Stimulated activated naive B cell treated with anti-CD40 and anti-IgM and Interleukin-4, amounts not matched to agents 10 μg/mL and 1 μg/mL and 100 μg/mL, for 72 hours (primary cell): ENCODE data around the gene AMMECR1L.

Source experiments
- ATAC-seq, 2 donors: fragments of 150-1000 bp; cut with Tn5 transposase; replicated peaks; 2 replicates each; pipeline ENCODE4 v1.10.0; 2021; ENCODE audit warnings: moderate library complexity in 1 of 2
- DNase-seq: peaks from one replicate; pipeline ENCODE4 v3.0.0; 2021
- H3K27ac Mint-ChIP-seq: one replicate; pipeline ENCODE4 v1.8.0; 2022; ENCODE audit warnings: mild to moderate bottlenecking, mixed read lengths
- H3K27me3 Mint-ChIP-seq, 2 donors: one replicate each; pipeline ENCODE4 v1.8.0; 2022; ENCODE audit warnings: mixed read lengths in 2 of 2
- H3K36me3 Mint-ChIP-seq, 2 donors: one replicate each; pipeline ENCODE4 v1.8.0; 2022; ENCODE audit warnings: mixed read lengths in 2 of 2, mild to moderate bottlenecking in 1 of 2
- H3K4me1 Mint-ChIP-seq, 2 donors: one replicate each; pipeline ENCODE4 v1.8.0; 2022; ENCODE audit warnings: mixed read lengths in 2 of 2, mild to moderate bottlenecking in 1 of 2
- H3K4me3 Mint-ChIP-seq, 2 donors: one replicate each; pipeline ENCODE4 v1.8.0; 2022; ENCODE audit warnings: mild to moderate bottlenecking in 2 of 2, mixed read lengths in 2 of 2, moderate library complexity in 1 of 2
- H3K9me3 Mint-ChIP-seq, 2 donors: one replicate each; pipeline ENCODE4 v1.8.0; 2022; ENCODE audit warnings: mixed read lengths in 2 of 2, mild to moderate bottlenecking in 1 of 2

Gene AMMECR1L

GRCh38 chr2:127874378-127875269, 11.1 kb downstream of the AMMECR1L start:
- peak overlapping the region; percentile 31 for H3K27ac Mint-ChIP-seq
- peaks cover 35 to 50% of the 10 kb centered on the region in 2 donors for H3K36me3 Mint-ChIP-seq
- ATAC-seq (peak; percentile 77 to 88), DNase-seq (no peak)
- H3K27me3 Mint-ChIP-seq = no peaks in the 10 kb centered on the region
- H3K9me3 Mint-ChIP-seq = no peaks in the 10 kb centered on the region
- H3K4me3 Mint-ChIP-seq = no peak overlapping the region
- peaks cover 27 to 65% of the 10 kb centered on the region in 2 donors for H3K4me1 Mint-ChIP-seq

- Mint-ChIP-seq H3K4me1 (peaks cover 22 to 57% of the 10 kb centered on the region in 2 donors), H3K4me3 (no peak overlapping the region), H3K27ac (no peak overlapping the region), H3K9me3 (no peaks in the 10 kb centered on the region), H3K36me3 (peaks cover 30 to 45% of the 10 kb centered on the region in 2 donors), H3K27me3 (no peaks in the 10 kb centered on the region)
- DNase-seq (no peak), ATAC-seq (no peak)
Observed at GRCh38 chr2:127873707-127874303, 12.0 kb downstream of the AMMECR1L start.

- Mint-ChIP-seq H3K36me3 (peaks cover 39 to 59% of the 10 kb centered on the region in 2 donors), H3K4me3 (no peak overlapping the region), H3K9me3 (no peaks in the 10 kb centered on the region), H3K4me1 (peaks cover 21 to 50% of the 10 kb centered on the region in 2 donors), H3K27ac (no peak overlapping the region), H3K27me3 (no peaks in the 10 kb centered on the region)
- ATAC-seq (no peak), DNase-seq (no peak)
Observed at GRCh38 chr2:127872354-127872753, 13.4 kb downstream of the AMMECR1L start.

GRCh38 chr2:127865926-127866325, 19.8 kb downstream of the AMMECR1L start:
- ATAC-seq = no peak
- H3K36me3 Mint-ChIP-seq = peaks cover 35 to 65% of the 10 kb centered on the region in 2 donors
- no peak overlapping the region for H3K27ac Mint-ChIP-seq

GRCh38 chr2:127864877-127865276, 20.9 kb downstream of the AMMECR1L start:
- no peak for DNase-seq
- Mint-ChIP-seq H3K27me3 (no peaks in the 10 kb centered on the region), H3K4me1 (peaks cover 2 to 3% of the 10 kb centered on the region in 2 donors), H3K27ac (no peak overlapping the region), H3K9me3 (no peaks in the 10 kb centered on the region), H3K36me3 (peaks cover 35 to 60% of the 10 kb centered on the region in 2 donors), H3K4me3 (no peak overlapping the region)
- ATAC-seq = no peak

More at GRCh38 chr2:127865926-127866325, 19.8 kb downstream of the AMMECR1L start:
- Mint-ChIP-seq H3K9me3 (no peaks in the 10 kb centered on the region), H3K27me3 (no peaks in the 10 kb centered on the region), H3K4me3 (no peak overlapping the region), H3K4me1 (peaks cover 0 to 3% of the 10 kb centered on the region in 2 donors)
- DNase-seq = no peak

GRCh38 chr2:127862228-127862627, 23.5 kb downstream of the AMMECR1L start:
- Mint-ChIP-seq H3K27me3 (no peaks in the 10 kb centered on the region), H3K27ac (no peak overlapping the region), H3K9me3 (no peaks in the 10 kb centered on the region), H3K4me1 (peaks cover 3 to 11% of the 10 kb centered on the region in 2 donors), H3K36me3 (peaks cover 27 to 43% of the 10 kb centered on the region in 2 donors), H3K4me3 (no peak overlapping the region)
- no peak for DNase-seq
- no peak for ATAC-seq

GRCh38 chr2:127860130-127860529, 25.6 kb downstream of the AMMECR1L start:
- no peak for DNase-seq
- Mint-ChIP-seq H3K36me3 (peaks cover 23 to 31% of the 10 kb centered on the region in 2 donors), H3K4me3 (no peak overlapping the region), H3K4me1 (peaks cover 4 to 18% of the 10 kb centered on the region in 2 donors), H3K27ac (no peak overlapping the region), H3K9me3 (no peaks in the 10 kb centered on the region), H3K27me3 (no peaks in the 10 kb centered on the region)
- ATAC-seq = no peak

- Mint-ChIP-seq H3K9me3 (no peaks in the 10 kb centered on the region), H3K27me3 (no peaks in the 10 kb centered on the region), H3K27ac (no peak overlapping the region), H3K4me3 (peak overlapping the region; percentile 51 to 63), H3K4me1 (peaks cover 4 to 22% of the 10 kb centered on the region in 2 donors), H3K36me3 (peaks cover 18 to 27% of the 10 kb centered on the region in 2 donors)
- ATAC-seq (peak; percentile 17 to 22), DNase-seq (peak; percentile 27)
Observed at GRCh38 chr2:127859712-127860085, 26.1 kb downstream of the AMMECR1L start.

GRCh38 chr2:127857265-127857808, 28.4 kb downstream of the AMMECR1L start:
- ATAC-seq (peak in 1 of 2 donors; percentile 28), DNase-seq (no peak)
- H3K4me1 Mint-ChIP-seq = peaks cover 11 to 40% of the 10 kb centered on the region in 2 donors
- H3K36me3 Mint-ChIP-seq = peaks cover 11 to 23% of the 10 kb centered on the region in 2 donors
- no peaks in the 10 kb centered on the region for H3K27me3 Mint-ChIP-seq
- no peaks in the 10 kb centered on the region for H3K9me3 Mint-ChIP-seq
- peak overlapping the region; percentile 96 for H3K27ac Mint-ChIP-seq
- H3K4me3 Mint-ChIP-seq = peak overlapping the region; percentile 90 to 92

- Mint-ChIP-seq H3K36me3 (peaks cover 28 to 40% of the 10 kb centered on the region in 2 donors), H3K4me1 (peaks cover 11 to 35% of the 10 kb centered on the region in 2 donors), H3K27ac (peak overlapping the region; percentile 78), H3K27me3 (no peaks in the 10 kb centered on the region), H3K4me3 (no peak overlapping the region), H3K9me3 (no peaks in the 10 kb centered on the region)
- ATAC-seq (no peak), DNase-seq (no peak)
Observed at GRCh38 chr2:127853671-127854070, 32.1 kb downstream of the AMMECR1L start.

- H3K36me3 Mint-ChIP-seq = peaks cover 25 to 37% of the 10 kb centered on the region in 2 donors
- no peak overlapping the region for H3K27ac Mint-ChIP-seq
- no peak overlapping the region for H3K4me3 Mint-ChIP-seq
- ATAC-seq (no peak), DNase-seq (no peak)
- H3K9me3 Mint-ChIP-seq = no peaks in the 10 kb centered on the region
- H3K4me1 Mint-ChIP-seq = peaks cover 11 to 29% of the 10 kb centered on the region in 2 donors
- H3K27me3 Mint-ChIP-seq = no peaks in the 10 kb centered on the region
Observed at GRCh38 chr2:127852388-127852787, 33.4 kb downstream of the AMMECR1L start.

GRCh38 chr2:127847931-127848330, 37.8 kb downstream of the AMMECR1L start:
- H3K27me3 Mint-ChIP-seq = no peaks in the 10 kb centered on the region
- peaks cover 0 to 5% of the 10 kb centered on the region in 2 donors for H3K4me1 Mint-ChIP-seq

GRCh38 chr2:127844973-127845372, 40.8 kb downstream of the AMMECR1L start:
- Mint-ChIP-seq H3K9me3 (no peaks in the 10 kb centered on the region), H3K36me3 (peaks cover 27 to 40% of the 10 kb centered on the region in 2 donors), H3K27me3 (no peaks in the 10 kb centered on the region), H3K4me1 (peaks cover 0 to 5% of the 10 kb centered on the region in 2 donors), H3K4me3 (no peak overlapping the region), H3K27ac (peak overlapping the region; percentile 56)
- DNase-seq (no peak), ATAC-seq (no peak)

More at GRCh38 chr2:127847931-127848330, 37.8 kb downstream of the AMMECR1L start:
- ATAC-seq (no peak), DNase-seq (no peak)
- no peak overlapping the region for H3K4me3 Mint-ChIP-seq
- H3K9me3 Mint-ChIP-seq = no peaks in the 10 kb centered on the region
- no peak overlapping the region for H3K27ac Mint-ChIP-seq
- H3K36me3 Mint-ChIP-seq = peaks cover 34 to 51% of the 10 kb centered on the region in 2 donors

- Mint-ChIP-seq H3K9me3 (no peaks in the 10 kb centered on the region), H3K27ac (no peak overlapping the region), H3K4me1 (peaks cover 0 to 5% of the 10 kb centered on the region in 2 donors), H3K27me3 (no peaks in the 10 kb centered on the region), H3K36me3 (peaks cover 17 to 27% of the 10 kb centered on the region in 2 donors), H3K4me3 (no peak overlapping the region)
- ATAC-seq = no peak
- no peak for DNase-seq
Observed at GRCh38 chr2:127843677-127844076, 42.1 kb downstream of the AMMECR1L start.
